OCI-LY3 (cell line): ENCODE measurements around the gene PPP2R5C.

Source experiments
- H2AFZ ChIP-seq: fragments of 200-600, 300-600 bp; shearing (Covaris generic); 2 replicates; pipeline ENCODE4 v1.6.0; 2014; ENCODE audit warnings: antibody characterized with exemption, low read depth, low read length
- H3K27ac ChIP-seq: fragments of 200-600, 300-600 bp; sonication (generic); 2 replicates; pipeline ENCODE4 v1.5.1; 2014; ENCODE audit warnings: mild to moderate bottlenecking, low read length, moderate library complexity, mixed read lengths
- H3K27me3 ChIP-seq: fragments of 200-600, 300-600 bp; sonication (generic); 2 replicates; pipeline ENCODE4 v1.6.1; 2014; ENCODE audit warnings: low read depth, low read length, mixed read lengths
- H3K36me3 ChIP-seq: fragments of 200-600, 300-600 bp; sonication (generic); replicated peaks from 2 replicates; pipeline ENCODE3; 2014; ENCODE audit warnings: low read depth, low read length, mixed read lengths
- H3K4me1 ChIP-seq: fragments of 300-600, 200-600 bp; sonication (generic); 2 replicates; pipeline ENCODE4 v1.6.1; 2014; ENCODE audit warnings: low read length, mixed read lengths
- H3K4me2 ChIP-seq: fragments of 200-600, 300-600 bp; sonication (generic); 2 replicates; pipeline ENCODE4 v1.6.1; 2014; ENCODE audit warnings: low read length, mixed read lengths
- H3K4me3 ChIP-seq: fragments of 300-600, 200-600 bp; sonication (generic); 2 replicates; pipeline ENCODE4 v1.5.1; 2014; ENCODE audit warnings: antibody characterized with exemption, mild to moderate bottlenecking, low read length, moderate library complexity
- H3K79me2 ChIP-seq: fragments of 300-600, 200-600 bp; shearing (Covaris generic); 2 replicates; pipeline ENCODE4 v1.6.1; 2014; ENCODE audit warnings: mild to moderate bottlenecking, low read length, mixed read lengths
- H3K9ac ChIP-seq: fragments of 300-600, 200-600 bp; shearing (Covaris generic); 2 replicates; pipeline ENCODE4 v1.6.0; 2014; ENCODE audit warnings: mild to moderate bottlenecking, low read length, moderate library complexity
- H3K9me3 ChIP-seq: fragments of 200-600, 300-600 bp; shearing (Covaris generic); 2 replicates; pipeline ENCODE4 v1.6.1; 2014; ENCODE audit warnings: low read length, mixed read lengths; ENCODE audit not compliant: insufficient read depth
- H4K20me1 ChIP-seq: fragments of 200-600, 300-600 bp; sonication (generic); 2 replicates; pipeline ENCODE4 v1.6.1; 2016; ENCODE audit warnings: low read length, mixed read lengths; ENCODE audit not compliant: insufficient read depth
- CTCF ChIP-seq: fragments of 200-600, 300-600 bp; sonication (generic); IDR thresholded peaks from 2 replicates; pipeline ENCODE4 v1.5.1; 2014; ENCODE audit warnings: antibody characterized with exemption, low read length, low read depth
- EZH2phosphoT487 ChIP-seq: fragments of 200-600 bp; shearing (Covaris generic); IDR thresholded peaks from 2 replicates; pipeline ENCODE4 v1.6.1; 2018; ENCODE audit warnings: antibody characterized with exemption, mixed run types, low read depth

Gene PPP2R5C

GRCh38 chr14:101775826-101776225 is 14.3 kb downstream of the PPP2R5C start:
- no peaks in the 10 kb centered on the region for H3K36me3 ChIP-seq
- no peak overlapping the region for H2AFZ ChIP-seq
- H3K4me1 ChIP-seq: peaks cover 31% of the 10 kb centered on the region
- H3K4me3 ChIP-seq: no peak overlapping the region
- H3K9ac ChIP-seq: no peak overlapping the region
- H3K4me2 ChIP-seq: 0 out of 2 replicates have a peak overlapping the region, but pooled peaks have one; percentile 7
- TF ChIP-seq CTCF (no peak), EZH2phosphoT487 (no peak)
- H3K9me3 ChIP-seq: peaks cover 4% of the 10 kb centered on the region; the same call in 1 of the 2 replicates
- peaks cover 14% of the 10 kb centered on the region; the same call in 1 of the 2 replicates for H3K27me3 ChIP-seq
- no peak overlapping the region for H3K27ac ChIP-seq
- H4K20me1 ChIP-seq: peaks cover 2% of the 10 kb centered on the region; the same call in 1 of the 2 replicates
- no peaks in the 10 kb centered on the region for H3K79me2 ChIP-seq

- Histone ChIP-seq H3K9me3 (peaks cover 4% of the 10 kb centered on the region; the same call in 1 of the 2 replicates), H3K79me2 (no peaks in the 10 kb centered on the region), H4K20me1 (peaks cover 2% of the 10 kb centered on the region; the same call in 1 of the 2 replicates), H3K9ac (no peak overlapping the region), H2AFZ (no peak overlapping the region), H3K4me2 (peak overlapping the region; percentile 7), H3K4me1 (peaks cover 33% of the 10 kb centered on the region), H3K36me3 (no peaks in the 10 kb centered on the region), H3K27me3 (peaks cover 15% of the 10 kb centered on the region; the same call in 1 of the 2 replicates), H3K27ac (no peak overlapping the region), H3K4me3 (no peak overlapping the region)
- no peak for TF ChIP-seq EZH2phosphoT487
Measured at GRCh38 chr14:101776344-101776743, 14.8 kb downstream of the PPP2R5C start.

- H3K4me2 ChIP-seq: peak overlapping the region; percentile 90
- H3K27ac ChIP-seq: no peak overlapping the region
- H3K36me3 ChIP-seq: no peaks in the 10 kb centered on the region
- peaks cover 16% of the 10 kb centered on the region for H3K4me1 ChIP-seq
- no peak for TF ChIP-seq CTCF
- no peak for TF ChIP-seq EZH2phosphoT487
- H4K20me1 ChIP-seq: peaks cover 2% of the 10 kb centered on the region; the same call in 1 of the 2 replicates
- H2AFZ ChIP-seq: no peak overlapping the region
- no peaks in the 10 kb centered on the region for H3K79me2 ChIP-seq
- H3K9ac ChIP-seq: peak overlapping the region; percentile 57; the same call in 1 of the 2 replicates
- peak overlapping the region; percentile 76 for H3K4me3 ChIP-seq
- peaks cover 15% of the 10 kb centered on the region; the same call in 1 of the 2 replicates for H3K27me3 ChIP-seq
- H3K9me3 ChIP-seq: peaks cover 2% of the 10 kb centered on the region; the same call in 1 of the 2 replicates
Measured at GRCh38 chr14:101780390-101780789, 18.9 kb downstream of the PPP2R5C start.

DNA sequence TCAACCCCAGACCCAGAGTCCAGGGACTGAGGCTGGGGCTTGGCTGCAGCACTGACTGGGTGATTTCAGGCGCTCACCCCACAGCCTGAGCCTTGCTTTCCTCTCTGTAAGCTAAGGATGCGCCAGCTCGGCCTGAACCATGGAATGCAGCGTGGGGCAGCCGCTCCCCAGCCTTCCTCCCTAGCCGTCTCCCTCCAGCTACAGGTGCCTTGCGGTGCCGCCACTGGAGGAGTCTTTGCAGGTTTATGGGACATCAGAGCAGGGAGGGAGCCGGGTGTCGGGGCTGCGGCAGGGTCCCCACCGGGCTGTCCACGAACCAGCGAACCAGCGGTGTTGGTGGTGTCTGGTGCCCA is 19.4 kb downstream of the PPP2R5C start:
- Histone ChIP-seq H3K27ac (no peak overlapping the region), H3K9me3 (no peaks in the 10 kb centered on the region), H3K9ac (peak overlapping the region; percentile 57), H3K4me2 (peak overlapping the region; percentile 90), H3K27me3 (peaks cover 15% of the 10 kb centered on the region; the same call in 1 of the 2 replicates), H3K4me3 (peak overlapping the region; percentile 76), H4K20me1 (peaks cover 2% of the 10 kb centered on the region; the same call in 1 of the 2 replicates), H3K4me1 (peaks cover 12% of the 10 kb centered on the region), H2AFZ (no peak overlapping the region), H3K36me3 (no peaks in the 10 kb centered on the region), H3K79me2 (no peaks in the 10 kb centered on the region)
- TF ChIP-seq CTCF: no peak
- TF ChIP-seq EZH2phosphoT487: no peak
